DND-41 (cell line): ENCODE measurements around the gene ERC1.
"Not testable (repeated sequence)": the region's sequence is repeated elsewhere in the genome, so short reads cannot be mapped to it uniquely, and the experiment has no call there.

ENCODE experiments used
- ATAC-seq: fragments of 200-7000 bp; cut with Tn5 transposase; 3 replicates; pipeline ENCODE4 v1.9.1; 2021; ENCODE audit warnings: low read depth; ENCODE audit not compliant: insufficient read depth
- DNase-seq: peaks from one replicate; pipeline ENCODE4 v3.0.0-alpha.2; 2020
- H2AFZ ChIP-seq: 2 replicates; pipeline ENCODE4 v1.6.0; 2012; ENCODE audit warnings: low read depth, low read length
- H3K27ac ChIP-seq: 2 replicates; pipeline ENCODE4 v1.5.1; 2012; ENCODE audit warnings: low read length, inconsistent platforms
- H3K27me3 ChIP-seq: fragments of 200-600 bp; sonication (generic); 2 replicates; pipeline ENCODE4 v1.6.0; 2012; ENCODE audit warnings: low read length, mild to moderate bottlenecking, inconsistent platforms; ENCODE audit not compliant: insufficient read depth, poor library complexity
- H3K36me3 ChIP-seq: 2 replicates; pipeline ENCODE4 v1.5.1; 2012; ENCODE audit warnings: low read length, inconsistent platforms; ENCODE audit not compliant: insufficient read depth
- H3K4me1 ChIP-seq: 2 replicates; pipeline ENCODE4 v1.5.1; 2012; ENCODE audit warnings: mild to moderate bottlenecking, low read length; ENCODE audit not compliant: insufficient read depth
- H3K4me2 ChIP-seq: 2 replicates; pipeline ENCODE4 v1.6.0; 2012; ENCODE audit warnings: mild to moderate bottlenecking, moderate library complexity, low read length, inconsistent platforms; ENCODE audit not compliant: insufficient read depth
- H3K4me3 ChIP-seq, 2 experiments: fragments of 200-600 bp in 1 of 2; shearing (Covaris generic) in 1 of 2; 2 replicates each; pipeline ENCODE4 v1.5.1; 2012 to 2016; ENCODE audit warnings: inconsistent platforms in 2 of 2, low read length in 2 of 2, mild to moderate bottlenecking in 2 of 2, low read depth in 1 of 2, moderate library complexity in 1 of 2
- H3K79me2 ChIP-seq: 2 replicates; pipeline ENCODE4 v1.6.0; 2012; ENCODE audit warnings: low read length, inconsistent platforms; ENCODE audit not compliant: insufficient read depth
- H3K9ac ChIP-seq: 2 replicates; pipeline ENCODE4 v1.6.0; 2012; ENCODE audit warnings: low read depth, mild to moderate bottlenecking, inconsistent platforms, low read length, moderate library complexity
- H3K9me3 ChIP-seq: 2 replicates; pipeline ENCODE4 v1.5.1; 2012; ENCODE audit warnings: low read length, moderate library complexity, mild to moderate bottlenecking, inconsistent platforms; ENCODE audit not compliant: insufficient read depth, severe bottlenecking
- H4K20me1 ChIP-seq: 2 replicates; pipeline ENCODE4 v1.6.0; 2012; ENCODE audit warnings: low read length; ENCODE audit not compliant: insufficient read depth
- EZH2 ChIP-seq: IDR thresholded peaks from 3 replicates; pipeline ENCODE4 v1.6.1; 2012; ENCODE audit warnings: borderline replicate concordance, low read depth, mild to moderate bottlenecking, moderate library complexity, low read length, inconsistent platforms; ENCODE audit not compliant: severe bottlenecking
- TF ChIP-seq, protein P1 (sequence below): IDR thresholded peaks from 2 replicates; pipeline ENCODE4 v1.5.1; 2012; ENCODE audit warnings: borderline replicate concordance, low read length, moderate library complexity, mild to moderate bottlenecking; ENCODE audit not compliant: poor library complexity, severe bottlenecking; ENCODE audit errors: extremely low read depth

The ERC1 gene

DNA sequence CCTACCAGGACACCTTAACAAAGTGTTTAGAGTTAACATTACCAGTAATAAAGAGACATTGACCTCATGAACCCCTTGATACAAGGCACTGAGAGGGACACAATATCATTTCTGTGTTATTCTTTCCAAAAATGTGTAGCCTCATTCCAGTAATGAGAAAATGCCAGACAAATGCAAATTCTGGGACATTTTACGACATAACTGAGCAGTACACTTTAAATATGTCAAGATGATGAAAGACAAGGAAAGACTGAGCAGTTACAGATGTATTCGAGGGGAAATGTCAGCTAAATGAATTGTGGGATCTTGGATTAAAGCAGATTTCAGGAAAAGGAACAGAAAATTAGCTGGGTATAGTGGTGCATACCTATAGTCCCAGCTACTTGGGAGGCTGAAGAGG lies 255.6 kb downstream of the ERC1 start:
- no peak overlapping the region for H3K27ac ChIP-seq
- DNase-seq (no peak), ATAC-seq (no peak)
- H3K4me2 ChIP-seq: no peak overlapping the region
- no peak overlapping the region for H2AFZ ChIP-seq
- H3K4me3 ChIP-seq: no peak overlapping the region
- H3K9ac ChIP-seq: no peak overlapping the region
- TF ChIP-seq, protein P1, sequence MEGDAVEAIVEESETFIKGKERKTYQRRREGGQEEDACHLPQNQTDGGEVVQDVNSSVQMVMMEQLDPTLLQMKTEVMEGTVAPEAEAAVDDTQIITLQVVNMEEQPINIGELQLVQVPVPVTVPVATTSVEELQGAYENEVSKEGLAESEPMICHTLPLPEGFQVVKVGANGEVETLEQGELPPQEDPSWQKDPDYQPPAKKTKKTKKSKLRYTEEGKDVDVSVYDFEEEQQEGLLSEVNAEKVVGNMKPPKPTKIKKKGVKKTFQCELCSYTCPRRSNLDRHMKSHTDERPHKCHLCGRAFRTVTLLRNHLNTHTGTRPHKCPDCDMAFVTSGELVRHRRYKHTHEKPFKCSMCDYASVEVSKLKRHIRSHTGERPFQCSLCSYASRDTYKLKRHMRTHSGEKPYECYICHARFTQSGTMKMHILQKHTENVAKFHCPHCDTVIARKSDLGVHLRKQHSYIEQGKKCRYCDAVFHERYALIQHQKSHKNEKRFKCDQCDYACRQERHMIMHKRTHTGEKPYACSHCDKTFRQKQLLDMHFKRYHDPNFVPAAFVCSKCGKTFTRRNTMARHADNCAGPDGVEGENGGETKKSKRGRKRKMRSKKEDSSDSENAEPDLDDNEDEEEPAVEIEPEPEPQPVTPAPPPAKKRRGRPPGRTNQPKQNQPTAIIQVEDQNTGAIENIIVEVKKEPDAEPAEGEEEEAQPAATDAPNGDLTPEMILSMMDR: no peak
- no peaks in the 10 kb centered on the region for H3K27me3 ChIP-seq
- no peaks in the 10 kb centered on the region for H4K20me1 ChIP-seq
- no peaks in the 10 kb centered on the region for H3K79me2 ChIP-seq
- no peaks in the 10 kb centered on the region for H3K4me1 ChIP-seq
- no peaks in the 10 kb centered on the region for H3K9me3 ChIP-seq
- H3K36me3 ChIP-seq: no peaks in the 10 kb centered on the region

DNA sequence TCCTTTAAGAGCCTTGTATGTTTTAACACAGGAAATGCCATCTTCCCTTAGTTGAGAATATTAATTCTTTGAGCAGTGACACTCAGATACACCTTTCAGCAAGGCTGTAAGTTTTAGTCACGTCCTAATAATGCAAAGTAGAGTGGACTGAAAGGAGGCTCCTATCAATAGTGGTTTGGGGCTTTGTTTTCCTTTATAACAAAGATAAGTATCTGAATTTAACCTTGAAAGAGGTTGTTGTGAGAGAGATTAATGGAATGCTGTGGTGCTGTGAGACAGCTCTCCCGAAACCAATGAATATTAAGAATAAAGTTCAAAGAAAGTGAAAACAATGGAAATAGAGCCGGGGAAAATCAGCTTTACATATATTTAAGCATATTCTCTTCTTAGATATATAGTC lies 259.6 kb downstream of the ERC1 start:
- H2AFZ ChIP-seq: no peak overlapping the region
- no peaks in the 10 kb centered on the region for H3K9me3 ChIP-seq
- H3K79me2 ChIP-seq: no peaks in the 10 kb centered on the region
- no peak overlapping the region for H3K4me3 ChIP-seq
- no peak for DNase-seq
- TF ChIP-seq, protein P1: no peak
- TF ChIP-seq EZH2: no peak
- no peaks in the 10 kb centered on the region for H3K36me3 ChIP-seq
- H3K9ac ChIP-seq: no peak overlapping the region
- H3K4me2 ChIP-seq: no peak overlapping the region
- no peak overlapping the region for H3K27ac ChIP-seq
- H3K4me1 ChIP-seq: no peaks in the 10 kb centered on the region
- no peaks in the 10 kb centered on the region for H3K27me3 ChIP-seq
- H4K20me1 ChIP-seq: no peaks in the 10 kb centered on the region
- no peak for ATAC-seq

DNA sequence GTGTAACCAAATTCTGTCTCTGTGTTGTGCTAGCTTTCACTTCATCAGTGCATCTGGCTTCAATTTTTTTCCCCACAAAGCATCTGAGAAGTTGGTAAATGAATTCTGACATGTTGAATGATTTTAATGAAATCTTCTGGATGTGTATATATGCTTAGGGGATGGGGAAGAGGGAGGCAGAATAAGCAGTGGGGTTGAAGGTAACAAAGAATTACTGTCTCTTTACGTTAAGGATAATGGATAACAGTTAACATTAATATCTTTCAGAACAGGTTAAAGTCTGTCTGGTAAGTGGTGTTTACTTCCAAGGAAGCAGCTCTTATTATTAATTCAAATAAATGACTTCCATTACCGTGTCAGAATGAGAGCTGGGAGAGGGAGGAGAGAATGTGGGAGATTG lies 261.7 kb downstream of the ERC1 start:
- Histone ChIP-seq H3K79me2 (no peaks in the 10 kb centered on the region), H2AFZ (no peak overlapping the region), H4K20me1 (no peaks in the 10 kb centered on the region), H3K9ac (no peak overlapping the region), H3K4me1 (no peaks in the 10 kb centered on the region), H3K36me3 (peaks cover 4% of the 10 kb centered on the region; the same call in 1 of the 2 replicates), H3K27ac (no peak overlapping the region), H3K4me3 (no peak overlapping the region), H3K9me3 (no peaks in the 10 kb centered on the region), H3K27me3 (no peaks in the 10 kb centered on the region), H3K4me2 (no peak overlapping the region)
- TF ChIP-seq EZH2: no peak
- TF ChIP-seq, protein P1: no peak
- no peak for ATAC-seq
- DNase-seq: no peak

DNA sequence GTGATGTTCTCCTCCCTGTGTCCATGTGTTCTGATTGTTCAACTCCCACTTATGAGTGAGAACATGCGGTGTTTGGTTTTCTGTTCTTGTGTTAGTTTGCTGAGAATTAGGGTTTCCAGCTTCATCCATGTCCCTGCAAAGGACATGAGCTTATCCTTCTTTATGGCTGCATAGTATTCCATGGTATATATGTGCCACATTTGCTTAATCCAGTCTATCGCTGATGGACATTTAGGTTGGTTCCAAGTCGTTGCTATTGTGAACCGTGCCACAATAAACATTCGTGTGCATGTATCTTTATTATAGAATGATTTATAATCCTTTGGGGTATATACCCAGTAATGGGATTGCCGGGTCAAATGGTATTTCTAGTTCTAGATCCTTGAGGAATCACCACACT lies 264.1 kb downstream of the ERC1 start:
- H3K9me3 ChIP-seq, H4K20me1 ChIP-seq, ATAC-seq, H3K4me1 ChIP-seq, H3K36me3 ChIP-seq, H3K4me3 ChIP-seq, DNase-seq, H3K79me2 ChIP-seq, H3K27ac ChIP-seq, H2AFZ ChIP-seq, H3K9ac ChIP-seq, H3K27me3 ChIP-seq, H3K4me2 ChIP-seq: not testable (repeated sequence)

DNA sequence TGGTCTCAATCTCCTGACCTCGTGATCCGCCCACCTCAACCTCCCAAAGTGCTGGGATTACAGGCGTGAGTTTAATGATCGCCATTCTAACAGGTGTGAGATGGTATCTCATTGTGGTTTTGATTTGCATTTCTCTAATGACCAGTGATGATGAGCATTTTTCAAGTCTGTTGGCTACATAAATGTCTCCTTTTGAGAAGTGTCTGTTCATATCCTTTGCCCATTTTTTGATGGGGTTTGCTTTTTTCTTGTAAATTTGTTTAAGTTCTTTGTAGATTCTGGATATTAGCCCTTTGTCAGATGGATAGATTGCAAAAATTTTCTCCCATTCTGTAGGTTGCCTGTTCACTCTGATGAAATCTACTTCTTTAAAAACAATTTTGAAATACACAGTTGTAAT lies 264.8 kb downstream of the ERC1 start:
- not testable (repeated sequence) for H4K20me1 ChIP-seq, DNase-seq, H3K79me2 ChIP-seq, H3K4me2 ChIP-seq, H3K4me3 ChIP-seq, H3K27me3 ChIP-seq, ATAC-seq, H3K36me3 ChIP-seq, H3K9ac ChIP-seq, H3K4me1 ChIP-seq, H3K27ac ChIP-seq, H3K9me3 ChIP-seq, H2AFZ ChIP-seq
